ENCODE measurements around the gene CHD2.

Gene CHD2

DNA sequence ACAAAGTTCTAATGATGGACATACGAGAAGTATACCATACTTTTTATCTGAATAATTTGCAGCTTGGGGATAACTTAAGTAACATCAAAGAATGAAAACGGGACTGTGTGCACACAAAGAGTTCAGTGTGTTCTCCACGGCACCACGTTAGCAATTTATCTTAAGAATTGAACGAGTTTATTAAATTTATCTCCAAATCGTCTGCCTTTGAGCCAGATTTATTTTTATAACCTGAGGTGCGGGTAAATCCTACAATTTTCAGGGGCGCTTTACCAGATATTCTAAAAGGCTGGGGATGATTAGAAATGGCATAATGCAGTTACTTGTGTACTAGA is 3.5 kb downstream of the CHD2 start:
- Histone ChIP-seq H4K20me1 (ENCODE audit: insufficient read depth, low read length) (0 out of 2 replicates have a peak, but pooled peaks cover 2% of the 10 kb centered on the region), H3K9me2 (ENCODE audit: low read depth, low read length) (no peaks in the 10 kb centered on the region), H3K4me2 (ENCODE audit: low read length) (peak overlapping the region; percentile 77), H3K79me2 (ENCODE audit: insufficient read depth, low read length) (peaks cover 94% of the 10 kb centered on the region), H2AFZ (ENCODE audit: low read length) (no peak overlapping the region), H3F3A (ENCODE audit: insufficient read depth, low read length) (peaks cover 13% of the 10 kb centered on the region; the same call in 1 of the 2 replicates), H3K9ac (ENCODE audit: low read length) (peak overlapping the region; percentile 94), H3K4me3 (ENCODE audit: low read depth, low read length, poor library complexity, severe bottlenecking) (peak overlapping the region; percentile 74), H3K27me3 (ENCODE audit: insufficient read depth, low read length) (no peaks in the 10 kb centered on the region), H3K9me3 (ENCODE audit: low read length) (no peaks in the 10 kb centered on the region), H3K4me1 (ENCODE audit: insufficient read depth, low read length, severe bottlenecking) (peaks cover 68% of the 10 kb centered on the region), H3K36me3 (ENCODE audit: insufficient read depth, low read length) (peaks cover 52% of the 10 kb centered on the region), H3K27ac (ENCODE audit: low read depth, low read length, poor library complexity, severe bottlenecking) (peak overlapping the region; percentile 97)
- TF ChIP-seq, protein P1, sequence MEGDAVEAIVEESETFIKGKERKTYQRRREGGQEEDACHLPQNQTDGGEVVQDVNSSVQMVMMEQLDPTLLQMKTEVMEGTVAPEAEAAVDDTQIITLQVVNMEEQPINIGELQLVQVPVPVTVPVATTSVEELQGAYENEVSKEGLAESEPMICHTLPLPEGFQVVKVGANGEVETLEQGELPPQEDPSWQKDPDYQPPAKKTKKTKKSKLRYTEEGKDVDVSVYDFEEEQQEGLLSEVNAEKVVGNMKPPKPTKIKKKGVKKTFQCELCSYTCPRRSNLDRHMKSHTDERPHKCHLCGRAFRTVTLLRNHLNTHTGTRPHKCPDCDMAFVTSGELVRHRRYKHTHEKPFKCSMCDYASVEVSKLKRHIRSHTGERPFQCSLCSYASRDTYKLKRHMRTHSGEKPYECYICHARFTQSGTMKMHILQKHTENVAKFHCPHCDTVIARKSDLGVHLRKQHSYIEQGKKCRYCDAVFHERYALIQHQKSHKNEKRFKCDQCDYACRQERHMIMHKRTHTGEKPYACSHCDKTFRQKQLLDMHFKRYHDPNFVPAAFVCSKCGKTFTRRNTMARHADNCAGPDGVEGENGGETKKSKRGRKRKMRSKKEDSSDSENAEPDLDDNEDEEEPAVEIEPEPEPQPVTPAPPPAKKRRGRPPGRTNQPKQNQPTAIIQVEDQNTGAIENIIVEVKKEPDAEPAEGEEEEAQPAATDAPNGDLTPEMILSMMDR (IDR thresholded peaks at IDR 0.05; ENCODE audit: low read length), result no peak
- TF ChIP-seq EZH2 (IDR thresholded peaks at IDR 0.05; ENCODE audit: borderline replicate concordance, low read length), result no peak

DNA sequence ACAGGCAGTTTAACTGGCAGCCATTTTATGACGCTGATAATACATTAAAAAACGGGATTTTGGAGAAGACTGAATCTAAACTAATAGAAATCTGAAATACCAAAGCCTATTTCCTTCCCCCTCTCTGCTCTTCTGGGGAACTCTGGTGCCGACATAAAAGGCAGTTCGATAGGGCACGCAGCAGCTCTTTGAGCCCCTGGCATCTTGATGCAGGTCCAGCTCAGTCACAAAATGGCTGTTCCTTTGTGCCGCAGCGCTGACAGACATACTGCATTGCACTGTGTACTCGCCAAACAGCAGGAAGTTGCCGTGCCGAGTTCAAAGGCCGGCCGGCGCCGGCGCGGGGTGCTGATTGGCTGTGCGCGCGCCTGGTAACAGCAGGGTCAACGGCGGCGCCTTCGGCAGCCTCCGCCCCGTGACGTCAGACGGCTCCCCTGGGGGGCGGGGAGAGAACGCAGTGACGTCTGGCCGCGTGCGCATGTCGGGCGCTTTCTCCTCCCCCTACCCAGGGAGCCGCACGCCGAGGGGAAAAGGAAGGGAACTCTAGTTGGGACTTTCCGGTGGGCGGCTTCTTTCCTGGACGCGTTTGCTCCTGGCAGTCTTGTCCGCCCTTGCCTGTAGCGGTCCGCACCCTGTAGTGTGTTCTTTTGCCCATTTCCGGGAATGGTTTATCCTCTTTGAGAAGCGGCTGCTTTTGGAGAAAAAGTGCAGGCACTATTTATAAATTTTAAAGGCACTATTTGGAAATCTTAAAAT is 4.0 kb downstream of the CHD2 start:
- Histone ChIP-seq H3K9ac (ENCODE audit: low read length) (peak overlapping the region; percentile 94), H3K4me1 (ENCODE audit: insufficient read depth, low read length, severe bottlenecking) (peaks cover 68% of the 10 kb centered on the region), H2AFZ (ENCODE audit: low read length) (no peak overlapping the region), H3F3A (ENCODE audit: insufficient read depth, low read length) (peaks cover 9% of the 10 kb centered on the region; the same call in 1 of the 2 replicates), H4K20me1 (ENCODE audit: insufficient read depth, low read length) (no peaks in the 10 kb centered on the region), H3K27me3 (ENCODE audit: insufficient read depth, low read length) (no peaks in the 10 kb centered on the region), H3K4me3 (ENCODE audit: low read depth, low read length, poor library complexity, severe bottlenecking) (peak overlapping the region; percentile 74), H3K79me2 (ENCODE audit: insufficient read depth, low read length) (peaks cover 94% of the 10 kb centered on the region), H3K9me2 (ENCODE audit: low read depth, low read length) (no peaks in the 10 kb centered on the region), H3K9me3 (ENCODE audit: low read length) (no peaks in the 10 kb centered on the region), H3K36me3 (ENCODE audit: insufficient read depth, low read length) (peaks cover 52% of the 10 kb centered on the region), H3K4me2 (ENCODE audit: low read length) (peak overlapping the region; percentile 89), H3K27ac (ENCODE audit: low read depth, low read length, poor library complexity, severe bottlenecking) (peak overlapping the region; percentile 97)
- TF ChIP-seq, protein P1 (IDR thresholded peaks at IDR 0.05; ENCODE audit: low read length), result no peak
- no peak for TF ChIP-seq EZH2 (IDR thresholded peaks at IDR 0.05; ENCODE audit: borderline replicate concordance, low read length)

DNA sequence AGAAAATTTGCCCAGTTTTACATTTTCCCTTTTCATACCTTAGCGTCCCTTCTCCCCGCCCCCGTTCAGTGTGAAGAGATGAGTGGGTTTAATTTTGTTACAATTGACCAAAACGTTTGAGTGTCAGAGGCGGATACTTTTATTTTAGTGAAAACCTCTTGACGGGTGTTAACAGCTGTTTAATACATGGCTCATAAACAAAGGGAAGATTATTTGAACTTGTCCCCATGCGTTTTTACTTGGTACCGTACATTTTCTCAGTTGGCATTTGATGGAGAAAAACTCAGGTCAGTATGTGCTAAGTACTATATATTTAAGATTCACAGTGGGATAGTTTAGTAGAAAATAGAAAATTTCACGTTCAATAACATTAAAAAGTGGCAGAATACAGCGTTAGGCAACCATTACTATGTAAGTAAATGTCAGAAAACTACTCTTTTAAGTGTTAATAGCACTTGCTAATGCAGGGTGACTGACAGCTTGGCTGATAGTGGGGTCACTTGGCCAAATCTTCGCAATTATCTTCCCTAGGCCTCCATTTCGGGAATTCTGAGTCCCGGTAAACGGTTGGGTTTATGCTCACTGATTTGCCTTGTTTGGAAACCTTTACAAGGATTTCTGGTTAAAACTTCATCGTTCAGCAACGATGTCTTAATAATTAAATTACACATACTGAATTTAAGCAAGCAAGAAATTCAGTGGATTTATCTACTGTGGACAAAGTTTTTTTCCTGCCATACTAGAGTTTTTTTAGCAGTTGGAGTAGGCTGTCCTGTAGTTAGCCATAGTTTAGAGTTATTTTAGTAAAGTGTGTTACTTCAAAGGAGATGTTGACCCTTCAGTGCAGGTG is 4.8 kb downstream of the CHD2 start:
- Histone ChIP-seq H3K9me3 (ENCODE audit: low read length) (no peaks in the 10 kb centered on the region), H2AFZ (ENCODE audit: low read length) (no peak overlapping the region), H3K79me2 (ENCODE audit: insufficient read depth, low read length) (peaks cover 94% of the 10 kb centered on the region), H3K4me2 (ENCODE audit: low read length) (peak overlapping the region; percentile 89), H4K20me1 (ENCODE audit: insufficient read depth, low read length) (no peaks in the 10 kb centered on the region), H3K9ac (ENCODE audit: low read length) (peak overlapping the region; percentile 75), H3K36me3 (ENCODE audit: insufficient read depth, low read length) (peaks cover 55% of the 10 kb centered on the region), H3K27ac (ENCODE audit: low read depth, low read length, poor library complexity, severe bottlenecking) (peak overlapping the region; percentile 84), H3K4me1 (ENCODE audit: insufficient read depth, low read length, severe bottlenecking) (peaks cover 66% of the 10 kb centered on the region), H3K27me3 (ENCODE audit: insufficient read depth, low read length) (no peaks in the 10 kb centered on the region), H3F3A (ENCODE audit: insufficient read depth, low read length) (peaks cover under 1% of the 10 kb centered on the region; the same call in 1 of the 2 replicates), H3K4me3 (ENCODE audit: low read depth, low read length, poor library complexity, severe bottlenecking) (peak overlapping the region; percentile 74), H3K9me2 (ENCODE audit: low read depth, low read length) (no peaks in the 10 kb centered on the region)
- TF ChIP-seq, protein P1 (IDR thresholded peaks at IDR 0.05; ENCODE audit: low read length), result no peak
- TF ChIP-seq EZH2 (IDR thresholded peaks at IDR 0.05; ENCODE audit: borderline replicate concordance, low read length), result no peak

Measured in OCI-LY1 (cell line).